Heart right ventricle (tissue), 16 donors: ENCODE data around the gene PRAMEF12. TPM values are rescaled to one million over a fixed set of nuclear protein-coding genes. Genes with fewer than 3 reads are reported as not detected.

Experiments
- ATAC-seq, 8 donors: fragments of 200-7000 bp; cut with Tn5 transposase; one replicate each; pipeline ENCODE4 v1.9.1; 2020; ENCODE audit warnings: mild to moderate bottlenecking in 8 of 8, moderate library complexity in 8 of 8, moderate number of reproducible peaks in 1 of 8
- DNase-seq, 2 donors: peaks; one replicate each; pipeline ENCODE4 v3.0.0-alpha.2; 2020
- H3K27ac ChIP-seq, 10 donors: fragments of 200-600 bp; sonication (generic) in 2 of 10; one replicate each; pipeline versions ENCODE4 v1.5.0 to v1.8.0; 2020 to 2022; ENCODE audit warnings: mild to moderate bottlenecking in 3 of 10
- H3K27me3 ChIP-seq, 7 donors: fragments of 200-600 bp; one replicate each; pipeline ENCODE4 v1.8.0; 2021 to 2022; ENCODE audit warnings: mild to moderate bottlenecking in 2 of 7
- H3K36me3 ChIP-seq, 9 donors: fragments of 200-600 bp; sonication (generic) in 1 of 9; one replicate each; pipeline versions ENCODE4 v1.5.0 to v1.8.0; 2020 to 2022; ENCODE audit warnings: mild to moderate bottlenecking in 2 of 9
- H3K4me1 ChIP-seq, 9 donors: fragments of 200-600 bp; sonication (generic) in 1 of 9; one replicate each; pipeline versions ENCODE4 v1.5.0 to v1.8.0; 2020 to 2022; ENCODE audit warnings: mild to moderate bottlenecking in 4 of 9
- H3K4me3 ChIP-seq, 10 donors: fragments of 200-600 bp; sonication (generic) in 2 of 10; one replicate each; pipeline versions ENCODE4 v1.5.0 to v1.8.0; 2020 to 2022; ENCODE audit warnings: mild to moderate bottlenecking in 7 of 10, moderate library complexity in 2 of 10
- H3K9me3 ChIP-seq, 11 donors: fragments of 200-600 bp in 10 of 11; sonication (generic) in 2 of 11; one replicate each; pipeline versions ENCODE4 v1.5.0 to v1.8.0; 2013 to 2022; ENCODE audit warnings: mild to moderate bottlenecking in 2 of 11, control low read depth in 1 of 11, moderate library complexity in 1 of 11
- WGBS, 2 donors: extraction: QIAGEN DNeasy Blood & Tissue Kit; methylation state at CpG; one replicate each; pipeline ENCODE4 v1.1.7; 2013; ENCODE audit warnings: inconsistent platforms in 1 of 2; 5-methylcytosine and 5-hydroxymethylcytosine counted together
- intact Hi-C, 10 donors: fragments of 100-400 bp; cut with DNase I; formaldehyde crosslinking; loops; one replicate each; pipeline versions ENCODE4 v1.11.1 to v1.14.2; 2022
- polyA plus RNA-seq, 2 donors: library from polyadenylated mRNA; stranded (reverse); fragments of 200-250 nt; gene quantifications; one replicate each; pipeline ENCODE4 v1.2.3, GENCODE V29; 2013
- total RNA-seq, 10 donors: library from RNA; stranded (reverse); fragmentation: NEBNext Ultra II Directional in 3 of 10; extraction: Animal tissue kit (Norgen Biotek cat#: 25700) in 3 of 10; gene quantifications; one replicate each; pipeline versions ENCODE4 v1.2.1 to v1.2.4, GENCODE V29; 2021 to 2023
- TF ChIP-seq, protein P1 (sequence below), 9 donors: fragments of 200-600 bp; sonication (generic) in 2 of 9; IDR thresholded peaks; one replicate each; pipeline versions ENCODE4 v1.5.0 to v1.8.0; 2021 to 2022; ENCODE audit warnings: antibody characterized with exemption in 9 of 9, mild to moderate bottlenecking in 5 of 9, moderate library complexity in 1 of 9
- donor health status: Arrhythmogenic right ventricular cardiomyopathy.
- donor health status: ischemic (EF 13 %, LVEDD 7.1; RV severe dilation, severe dysfunction).
- donor health status: healthy with polysubstance abuse.
- donor health status: DM: no; HTN: yes; CAD: no.
- donor health status: DM: no; HTN: no; CAD: no.
- donor health status: ischemic (EF 25% LVEDD 6.9; RV normal size, moderate dysfunction).
- donor health status: ischemic (EF 25% LVEDD 5.7; RV mildly dilated, moderate dysfunction).
- donor health status: healthy.
- donor health status: DM: yes; HTN: yes; CAD: no.
- donor health status: Ischemic cardiomyopathy.
- donor health status: ischemic (EF 35%, LVEDD 5.7; RV mildly dilated, moderate dysfunction).
- donor health status: nonischemic (EF 11% LVEDD 7.7; RV severe dilation, severe dysfunction).
- donor health status: DM: yes; HTN: yes; CAD: no.
- donor health status: PGD.
- donor health status: ischemic (EF 29% LVEDD 5.4; RV normal size, mild dysfunction).
- donor health status: nonischemic (EF 23%, LVEDD 6.1; RV moderate dilation, normal function).

Gene PRAMEF12
- total and polyA plus RNA-seq, 12 donors = not detected

DNA sequence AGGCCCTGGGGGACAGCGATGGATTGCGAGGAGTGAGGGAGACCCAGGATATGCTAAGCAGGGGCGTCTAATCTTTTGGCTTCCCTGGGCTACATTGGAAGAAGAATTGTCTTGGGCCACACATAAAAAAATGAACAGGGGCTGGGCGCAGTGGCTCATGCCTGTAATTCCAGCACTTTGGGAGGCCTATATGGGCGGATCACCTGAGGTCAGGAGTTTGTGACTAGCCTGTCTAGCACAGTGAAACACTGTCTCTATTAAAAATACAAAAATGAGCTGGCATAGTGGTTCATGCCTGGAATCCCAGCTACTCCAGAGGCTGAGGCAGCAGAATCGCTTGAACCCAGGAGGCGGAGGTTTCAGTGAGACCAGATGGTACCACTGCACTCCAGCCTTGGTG is 10.8 kb upstream of the PRAMEF12 start:
- no peaks in the 10 kb centered on the region for H3K4me1 ChIP-seq
- TF ChIP-seq, protein P1, sequence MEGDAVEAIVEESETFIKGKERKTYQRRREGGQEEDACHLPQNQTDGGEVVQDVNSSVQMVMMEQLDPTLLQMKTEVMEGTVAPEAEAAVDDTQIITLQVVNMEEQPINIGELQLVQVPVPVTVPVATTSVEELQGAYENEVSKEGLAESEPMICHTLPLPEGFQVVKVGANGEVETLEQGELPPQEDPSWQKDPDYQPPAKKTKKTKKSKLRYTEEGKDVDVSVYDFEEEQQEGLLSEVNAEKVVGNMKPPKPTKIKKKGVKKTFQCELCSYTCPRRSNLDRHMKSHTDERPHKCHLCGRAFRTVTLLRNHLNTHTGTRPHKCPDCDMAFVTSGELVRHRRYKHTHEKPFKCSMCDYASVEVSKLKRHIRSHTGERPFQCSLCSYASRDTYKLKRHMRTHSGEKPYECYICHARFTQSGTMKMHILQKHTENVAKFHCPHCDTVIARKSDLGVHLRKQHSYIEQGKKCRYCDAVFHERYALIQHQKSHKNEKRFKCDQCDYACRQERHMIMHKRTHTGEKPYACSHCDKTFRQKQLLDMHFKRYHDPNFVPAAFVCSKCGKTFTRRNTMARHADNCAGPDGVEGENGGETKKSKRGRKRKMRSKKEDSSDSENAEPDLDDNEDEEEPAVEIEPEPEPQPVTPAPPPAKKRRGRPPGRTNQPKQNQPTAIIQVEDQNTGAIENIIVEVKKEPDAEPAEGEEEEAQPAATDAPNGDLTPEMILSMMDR (IDR thresholded peaks at IDR 0.05) = no peak
- no peak for ATAC-seq

DNA sequence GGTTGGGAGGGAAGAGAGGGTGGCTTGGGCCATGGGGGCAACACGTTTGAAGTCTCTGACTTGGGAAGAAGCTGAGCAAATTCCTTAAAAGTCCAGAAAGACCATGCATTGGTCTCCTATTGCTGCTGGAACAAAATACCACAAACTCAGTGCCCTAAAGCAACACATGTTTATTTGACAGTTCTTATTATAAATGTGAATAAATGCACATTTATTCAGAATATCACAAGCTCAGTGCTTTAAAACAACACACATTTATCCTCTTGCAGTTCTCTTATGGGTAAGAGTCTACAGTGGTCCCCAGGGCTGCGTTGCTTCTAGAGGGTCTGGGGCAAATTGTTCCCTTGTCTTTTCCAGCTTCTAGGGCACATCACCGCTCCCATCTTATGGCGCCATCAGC is 10.1 kb upstream of the PRAMEF12 start:
- no peak overlapping the region for H3K27ac ChIP-seq
- H3K36me3 ChIP-seq = no peaks in the 10 kb centered on the region
- H3K9me3 ChIP-seq = peaks cover 0 to 5% (median 0%) of the 10 kb centered on the region in 11 donors
- TF ChIP-seq, protein P1 (IDR thresholded peaks at IDR 0.05) = no peak
- H3K27me3 ChIP-seq = peaks cover 0 to 37% (median 20%) of the 10 kb centered on the region in 7 donors
- 61 to 69% methylated on average over 4 of the region's 4 CpGs for WGBS, 2 donors
- H3K4me3 ChIP-seq = no peak overlapping the region
- DNase-seq = no peak
- no peak for ATAC-seq
- H3K4me1 ChIP-seq = no peaks in the 10 kb centered on the region
- intact Hi-C loops = no loop called here

More for the DNA sequence above, 10.8 kb upstream of the PRAMEF12 start:
- 76 to 78% methylated on average over 7 of the region's 7 CpGs for WGBS, 2 donors
- intact Hi-C loops = no loop called here
- Histone ChIP-seq H3K36me3 (no peaks in the 10 kb centered on the region), H3K27me3 (peaks cover 0 to 38% (median 22%) of the 10 kb centered on the region in 7 donors), H3K9me3 (peaks cover 0 to 5% (median 0%) of the 10 kb centered on the region in 11 donors), H3K4me3 (no peak overlapping the region), H3K27ac (no peak overlapping the region)
- no peak for DNase-seq

DNA sequence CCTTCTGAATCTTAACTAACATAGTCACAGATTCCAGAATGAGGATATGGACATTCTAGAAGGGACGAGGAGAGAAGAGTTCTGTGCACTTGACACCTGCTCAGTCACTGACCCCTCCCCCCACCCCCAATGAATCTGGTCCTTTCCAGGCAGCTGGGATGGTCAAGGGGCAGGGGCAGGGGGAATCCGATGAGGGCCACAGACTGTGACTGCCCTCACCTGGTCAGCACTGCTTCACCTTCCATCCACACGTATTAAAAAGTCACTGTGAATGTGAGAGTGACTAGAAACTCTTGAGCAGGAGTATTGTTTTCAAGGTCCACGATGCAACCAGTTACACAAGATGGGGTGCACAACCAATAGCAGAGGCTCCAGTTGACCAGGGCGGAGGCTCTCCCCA is 9.5 kb upstream of the PRAMEF12 start:
- TF ChIP-seq, protein P1 (IDR thresholded peaks at IDR 0.05) = no peak
- no peaks in the 10 kb centered on the region for H3K4me1 ChIP-seq
- peaks cover 0 to 5% (median 0%) of the 10 kb centered on the region in 11 donors for H3K9me3 ChIP-seq
- WGBS, 2 donors = 47 to 64% methylated on average over 5 of the region's 5 CpGs
- no peak overlapping the region for H3K4me3 ChIP-seq
- H3K36me3 ChIP-seq = no peaks in the 10 kb centered on the region
- H3K27ac ChIP-seq = no peak overlapping the region
- H3K27me3 ChIP-seq = peaks cover 0 to 40% (median 22%) of the 10 kb centered on the region in 7 donors
- no peak for ATAC-seq
- intact Hi-C loops = no loop called here
- DNase-seq = no peak

DNA sequence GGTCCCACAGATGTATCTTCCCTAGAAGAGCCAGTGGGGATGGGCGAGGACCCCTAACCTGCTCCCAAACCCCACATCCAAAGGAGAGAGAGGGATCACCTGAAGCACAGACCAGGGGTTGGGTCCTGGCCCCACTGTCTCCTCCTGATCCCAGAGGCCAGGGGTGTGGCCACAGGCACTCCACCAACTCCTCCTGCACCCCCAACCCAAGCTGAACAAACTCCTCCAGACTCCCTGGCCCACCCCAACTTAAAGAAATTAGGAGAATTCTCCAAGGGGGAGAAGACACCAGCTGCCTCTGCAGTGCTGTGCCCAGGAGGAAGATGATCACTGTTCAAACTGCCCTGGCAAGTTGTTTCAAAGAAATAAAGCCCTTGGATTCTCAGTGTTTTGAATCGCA is 4.5 kb upstream of the PRAMEF12 start:
- Histone ChIP-seq H3K27ac (no peak overlapping the region), H3K9me3 (peaks cover 0 to 5% (median 0%) of the 10 kb centered on the region in 11 donors), H3K4me3 (no peak overlapping the region), H3K4me1 (no peaks in the 10 kb centered on the region), H3K36me3 (no peaks in the 10 kb centered on the region), H3K27me3 (peaks cover 0 to 51% (median 32%) of the 10 kb centered on the region in 7 donors)
- TF ChIP-seq, protein P1 (IDR thresholded peaks at IDR 0.05) = no peak
- no peak for ATAC-seq
- intact Hi-C loops = no loop called here
- 54 to 74% methylated on average over 2 of the region's 2 CpGs for WGBS, 2 donors
- no peak for DNase-seq
